ENCODE results near the gene PSME3. TPM values are rescaled to one million over a fixed set of nuclear protein-coding genes. Genes with fewer than 3 reads are reported as not detected.

PSME3 gene
- total RNA-seq, 1 experiment from 2014 or later, result 192 TPM

GRCh38 chr17:42852351-42852750, 19.2 kb downstream of the PSME3 start:
- Mint-ChIP-seq H3K9me3 (no peaks in the 10 kb centered on the region), H3K36me3 (no peaks in the 10 kb centered on the region), H3K27ac (no peak overlapping the region), H3K4me1 (no peaks in the 10 kb centered on the region; the same call in 1 of the 2 replicates), H3K4me3 (no peak overlapping the region), H3K27me3 (ENCODE audit: low read depth) (no peaks in the 10 kb centered on the region)
- no peak for TF ChIP-seq ZBTB43 (CRISPR knock-in tag; IDR thresholded peaks at IDR 0.05)
- no peak for TF ChIP-seq GABPB1 (CRISPR knock-in tag; IDR thresholded peaks at IDR 0.05)
- TF ChIP-seq ZNF416 (CRISPR knock-in tag; IDR thresholded peaks at IDR 0.05), result no peak
- TF ChIP-seq KAT7 (CRISPR knock-in tag; IDR thresholded peaks at IDR 0.05; ENCODE audit: borderline replicate concordance), result no peak
- ChIA-PET CTCF (interaction anchor here (1.7 kb wide), 1 partner anchor 77 kb away, joined by 4 read pairs; no protein-coding TSS in a partner anchor), POLR2A (no interaction called here)
- ATAC-seq (no peak), DNase-seq (ENCODE audit: low spot score) (no peak)

- CTCF ChIA-PET, result interaction anchor here (1.2 to 1.7 kb wide), 2 partner anchors 9 to 76 kb away, joined by 4 read pairs; partner anchors contain the start of gene AOC2
- no peaks in the 10 kb centered on the region; the same call in 1 of the 2 replicates for H3K4me1 Mint-ChIP-seq
Measured at GRCh38 chr17:42853004-42853403, 19.8 kb downstream of the PSME3 start.

More at GRCh38 chr17:42853004-42853403, 19.8 kb downstream of the PSME3 start:
- Mint-ChIP-seq H3K9me3 (no peaks in the 10 kb centered on the region), H3K27ac (peak overlapping the region; percentile 13; the same call in 1 of the 2 replicates), H3K36me3 (no peaks in the 10 kb centered on the region), H3K4me3 (no peak overlapping the region), H3K27me3 (ENCODE audit: low read depth) (no peaks in the 10 kb centered on the region)
- POLR2A ChIA-PET, result no interaction called here
- TF ChIP-seq USF1 (CRISPR knock-in tag; IDR thresholded peaks at IDR 0.05), result no peak
- no peak for TF ChIP-seq FOXP1 (CRISPR knock-in tag; IDR thresholded peaks at IDR 0.05; ENCODE audit: borderline replicate concordance)
- TF ChIP-seq JUN (CRISPR knock-in tag; IDR thresholded peaks at IDR 0.05), result no peak
- TF ChIP-seq ESRRA (CRISPR knock-in tag; IDR thresholded peaks at IDR 0.05; ENCODE audit: borderline replicate concordance), result no peak
- TF ChIP-seq MAX (CRISPR knock-in tag; IDR thresholded peaks at IDR 0.05), result no peak
- TF ChIP-seq AFF4 (CRISPR knock-in tag; IDR thresholded peaks at IDR 0.05; ENCODE audit: borderline replicate concordance), result no peak
- no peak for TF ChIP-seq GTF2I (CRISPR knock-in tag; conservative IDR thresholded peaks at IDR 0.05)
- TF ChIP-seq CBFB (CRISPR knock-in tag; IDR thresholded peaks at IDR 0.05; ENCODE audit: low read depth), result no peak
- TF ChIP-seq CREB1 (CRISPR knock-in tag; IDR thresholded peaks at IDR 0.05), result no peak
- TF ChIP-seq CREM (CRISPR knock-in tag; IDR thresholded peaks at IDR 0.05), result no peak
- no peak for TF ChIP-seq TCF7 (CRISPR knock-in tag; IDR thresholded peaks at IDR 0.05; ENCODE audit: low read depth)
- no peak for TF ChIP-seq SP1 (CRISPR knock-in tag; conservative IDR thresholded peaks at IDR 0.05)
- TF ChIP-seq TP53 (CRISPR knock-in tag; IDR thresholded peaks at IDR 0.05), result no peak
- TF ChIP-seq ZNF219 (CRISPR knock-in tag; IDR thresholded peaks at IDR 0.05; ENCODE audit: borderline replicate concordance), result no peak
- no peak for TF ChIP-seq ZNF317 (CRISPR knock-in tag; IDR thresholded peaks at IDR 0.05; ENCODE audit: borderline replicate concordance, low read depth)
- no peak for TF ChIP-seq ATF3 (CRISPR knock-in tag; conservative IDR thresholded peaks at IDR 0.05)
- no peak for TF ChIP-seq MXD4 (CRISPR knock-in tag; IDR thresholded peaks at IDR 0.05; ENCODE audit: borderline replicate concordance)
- no peak for TF ChIP-seq FOXJ3 (CRISPR knock-in tag; IDR thresholded peaks at IDR 0.05; ENCODE audit: borderline replicate concordance)
- TF ChIP-seq TEAD1 (CRISPR knock-in tag; IDR thresholded peaks at IDR 0.05), result no peak
- TF ChIP-seq NFYB (CRISPR knock-in tag; conservative IDR thresholded peaks at IDR 0.05; ENCODE audit: low read depth), result no peak
- DNase-seq (ENCODE audit: low spot score) (no peak), ATAC-seq (no peak)

Data from WTC11 (cell line).